H1 (cell line): ENCODE results near the gene NAV2. TPM values are rescaled to one million over a fixed set of nuclear protein-coding genes. Genes with fewer than 3 reads are reported as not detected.
A peak's percentile ranks its signal among the peaks of the same experiment; 100 is the strongest.

Experiments used
- CTCF ChIA-PET: fragments of 300-600 bp; sonication (Branson Sonifier 250); formaldehyde crosslinking; loops from one replicate; lab custom pipeline; 2021; ENCODE audit not compliant: partially characterized antibody; lab: Charles Lee
- POLR2A ChIA-PET: fragments of 300-600 bp; sonication (Branson Sonifier 250); formaldehyde crosslinking; loops from one replicate; lab custom pipeline; 2021; ENCODE audit warnings: inconsistent platforms; ENCODE audit not compliant: partially characterized antibody; lab: Charles Lee
- DNase-seq, 2 experiments: peaks; one replicate each; pipeline versions ENCODE4 v3.0.0 to v3.0.0-alpha.2; 2010 to 2022; ENCODE audit warnings: low spot score in 2 of 2, low read depth in 1 of 2, mixed read lengths in 1 of 2
- FAIRE-seq: peaks from 2 replicates; lab custom pipeline; 2011; peaks lifted over from hg19 to GRCh38; lab: Jason Lieb, UNC
- H2AFZ ChIP-seq: 2 replicates; pipeline ENCODE4 v1.8.1; 2012; ENCODE audit warnings: low read length, inconsistent platforms
- H2AK5ac ChIP-seq: 2 replicates; pipeline ENCODE4 v1.6.1; 2013; ENCODE audit warnings: low read depth, low read length
- H2BK120ac ChIP-seq: replicated peaks from 2 replicates; pipeline ENCODE3; 2013; ENCODE audit warnings: low read depth, low read length, inconsistent platforms
- H2BK12ac ChIP-seq: 2 replicates; pipeline ENCODE4 v1.6.1; 2013; ENCODE audit warnings: low read depth, low read length
- H2BK15ac ChIP-seq: 2 replicates; pipeline ENCODE4 v1.6.1; 2013; ENCODE audit warnings: low read length
- H2BK20ac ChIP-seq: 2 replicates; pipeline ENCODE4 v1.6.1; 2013; ENCODE audit warnings: low read length
- H2BK5ac ChIP-seq: 2 replicates; pipeline ENCODE4 v1.6.1; 2013; ENCODE audit warnings: low read depth, low read length
- H3K14ac ChIP-seq: 2 replicates; pipeline ENCODE4 v1.6.1; 2013; ENCODE audit warnings: inconsistent platforms; ENCODE audit not compliant: insufficient read length
- H3K18ac ChIP-seq: 2 replicates; pipeline ENCODE4 v1.6.1; 2013; ENCODE audit warnings: low read length; ENCODE audit errors: extremely low read depth
- H3K23ac ChIP-seq: 2 replicates; pipeline ENCODE4 v1.6.1; 2013; ENCODE audit warnings: inconsistent platforms; ENCODE audit not compliant: insufficient read length
- H3K23me2 ChIP-seq: 2 replicates; pipeline ENCODE4 v1.6.1; 2013; ENCODE audit warnings: low read depth, low read length
- H3K27ac ChIP-seq: 2 replicates; pipeline ENCODE4 v1.6.1; 2011; ENCODE audit warnings: low read depth, low read length, inconsistent platforms
- H3K27me3 ChIP-seq, 4 experiments: replicated peaks in 1 of 4; 1 replicate in 1 of 4; 2 replicates in 3 of 4; pipeline versions ENCODE4 v1.6.1 to v1.8.1; 2011 to 2013; ENCODE audit warnings: low read length in 3 of 4, mild to moderate bottlenecking in 3 of 4, inconsistent platforms in 2 of 4, mixed read lengths in 2 of 4, moderate library complexity in 1 of 4; ENCODE audit not compliant: control insufficient read depth in 3 of 4, insufficient read depth in 3 of 4; ENCODE audit errors: extremely low read depth in 1 of 4
- H3K36me3 ChIP-seq, 4 experiments: 2 replicates each; pipeline versions ENCODE4 v1.6.1 to v1.8.1; 2011 to 2013; ENCODE audit warnings: mild to moderate bottlenecking in 4 of 4, low read length in 3 of 4, moderate library complexity in 2 of 4, control low read depth in 1 of 4, inconsistent platforms in 1 of 4; ENCODE audit not compliant: insufficient read depth in 4 of 4, control insufficient read depth in 2 of 4
- H3K4ac ChIP-seq: replicated peaks from 2 replicates; pipeline ENCODE3; 2013; ENCODE audit warnings: low read length, low read depth, mixed read lengths, inconsistent platforms; ENCODE audit not compliant: insufficient read length
- H3K4me1 ChIP-seq, 4 experiments: replicated peaks in 1 of 4; 1 replicate in 1 of 4; 2 replicates in 3 of 4; pipeline versions ENCODE4 v1.6.1 to v1.8.1; 2011 to 2013; ENCODE audit warnings: low read length in 3 of 4, inconsistent platforms in 2 of 4, mixed read lengths in 1 of 4; ENCODE audit not compliant: insufficient read depth in 4 of 4, control insufficient read depth in 3 of 4
- H3K4me2 ChIP-seq, 2 experiments: 2 replicates each; pipeline versions ENCODE4 v1.6.1 to v1.8.1; 2011 to 2013; ENCODE audit warnings: low read depth in 2 of 2, low read length in 2 of 2, control low read depth in 1 of 2, inconsistent platforms in 1 of 2, mild to moderate bottlenecking in 1 of 2; ENCODE audit not compliant: insufficient read depth in 1 of 2
- H3K4me3 ChIP-seq, 4 experiments: fragments of 200-600, 300-600 bp in 1 of 4; sonication (generic), shearing (Covaris generic), sonication (Bioruptor Twin) in 1 of 4; 2 replicates each; pipeline versions ENCODE4 v1.5.1 to v1.8.1; 2011 to 2016; ENCODE audit warnings: low read length in 4 of 4, low read depth in 3 of 4, control low read depth in 2 of 4, inconsistent platforms in 2 of 4, mild to moderate bottlenecking in 2 of 4, mixed read lengths in 1 of 4, moderate library complexity in 1 of 4; ENCODE audit not compliant: insufficient read depth in 2 of 4; ENCODE audit errors: extremely low read depth in 1 of 4
- H3K56ac ChIP-seq: replicated peaks from 2 replicates; pipeline ENCODE3; 2013; ENCODE audit warnings: low read depth, mild to moderate bottlenecking, mixed read lengths, low read length, inconsistent platforms; ENCODE audit not compliant: insufficient read length
- H3K79me1 ChIP-seq: 2 replicates; pipeline ENCODE4 v1.6.1; 2013; ENCODE audit warnings: low read depth, low read length, control low read depth
- H3K79me2 ChIP-seq, 2 experiments: 2 replicates each; pipeline versions ENCODE4 v1.6.1 to v1.8.1; 2012 to 2013; ENCODE audit warnings: low read length in 2 of 2, mild to moderate bottlenecking in 2 of 2, inconsistent platforms in 1 of 2; ENCODE audit not compliant: insufficient read depth in 2 of 2, control insufficient read depth in 1 of 2
- H3K9ac ChIP-seq, 4 experiments: replicated peaks in 1 of 4; 1 replicate in 1 of 4; 2 replicates in 3 of 4; pipeline versions ENCODE4 v1.6.1 to v1.8.1; 2011 to 2013; ENCODE audit warnings: low read depth in 3 of 4, low read length in 3 of 4, control low read depth in 2 of 4, mild to moderate bottlenecking in 2 of 4, moderate library complexity in 2 of 4, inconsistent platforms in 1 of 4; ENCODE audit errors: extremely low read depth in 1 of 4
- H3K9me3 ChIP-seq, 2 experiments: 2 replicates each; pipeline versions ENCODE4 v1.6.1 to v1.8.1; 2012 to 2013; ENCODE audit warnings: mild to moderate bottlenecking in 2 of 2, moderate library complexity in 2 of 2, control low read depth in 1 of 2, inconsistent platforms in 1 of 2, low read depth in 1 of 2, low read length in 1 of 2, mixed read lengths in 1 of 2; ENCODE audit not compliant: insufficient read depth in 2 of 2
- H4K20me1 ChIP-seq, 2 experiments: replicated peaks in 1 of 2; 2 replicates each; pipeline versions ENCODE3 to v1.8.1; 2011 to 2013; ENCODE audit warnings: inconsistent platforms in 2 of 2, low read length in 2 of 2, mild to moderate bottlenecking in 1 of 2; ENCODE audit not compliant: insufficient read depth in 2 of 2, control insufficient read depth in 1 of 2
- H4K5ac ChIP-seq: 2 replicates; pipeline ENCODE4 v1.6.1; 2013; ENCODE audit warnings: low read length, low read depth, mixed read lengths, inconsistent platforms; ENCODE audit not compliant: insufficient read length
- H4K8ac ChIP-seq: 2 replicates; pipeline ENCODE4 v1.8.0; 2013; ENCODE audit warnings: mild to moderate bottlenecking, moderate library complexity, low read length, inconsistent platforms; ENCODE audit not compliant: insufficient read depth; ENCODE audit errors: extremely low read depth
- H4K91ac ChIP-seq: replicated peaks from 2 replicates; pipeline ENCODE3; 2013; ENCODE audit warnings: low read length, mixed read lengths, inconsistent platforms; ENCODE audit not compliant: insufficient read length
- BCL11A ChIP-seq, 2 experiments: IDR thresholded peaks; one replicate each; pipeline ENCODE4 v1.6.1; 2011; ENCODE audit warnings: low read depth in 2 of 2, low read length in 2 of 2, mild to moderate bottlenecking in 2 of 2
- CBX5 ChIP-seq: fragments of 300-800, 300-1000 bp; sonication (generic); IDR thresholded peaks from 2 replicates; pipeline ENCODE4 v1.7.1; 2016; ENCODE audit warnings: antibody characterized with exemption, low read length, low read depth
- FOSL1 ChIP-seq: IDR thresholded peaks from 2 replicates; pipeline ENCODE4 v1.6.1; 2011; ENCODE audit warnings: mild to moderate bottlenecking, low read depth, low read length, moderate library complexity; ENCODE audit not compliant: insufficient read depth
- RAD21 ChIP-seq, 2 experiments: IDR thresholded peaks in 1 of 2; conservative IDR thresholded peaks in 1 of 2; 2 replicates each; pipeline ENCODE4 v1.6.1; 2011; ENCODE audit warnings: low read depth in 2 of 2, low read length in 2 of 2, improper control_type of control experiment in 1 of 2, inconsistent platforms in 1 of 2, mild to moderate bottlenecking in 1 of 2, moderate library complexity in 1 of 2
- RBBP5 ChIP-seq: IDR thresholded peaks from 2 replicates; pipeline ENCODE4 v1.7.1; 2012; ENCODE audit warnings: low read depth, mild to moderate bottlenecking, inconsistent platforms, low read length, moderate library complexity, borderline replicate concordance
- YY1 ChIP-seq: IDR thresholded peaks from 2 replicates; pipeline ENCODE4 v1.6.1; 2011; ENCODE audit warnings: low read depth, mild to moderate bottlenecking, low read length
- WGBS, 2 experiments: shearing (Covaris generic) in 1 of 2; methylation state at CpG; one replicate each; pipeline versions ENCODE4 v1.1.6 to v1.1.7; 2013 to 2015; ENCODE audit warnings: low lambda C conversion rate in 2 of 2, mixed read lengths in 2 of 2, inconsistent platforms in 1 of 2, low coverage in 1 of 2, missing lambda C conversion rate in 1 of 2; ENCODE audit not compliant: insufficient replicate concordance in 2 of 2, insufficient coverage in 1 of 2, insufficient read length in 1 of 2; ENCODE audit errors: extremely low coverage in 1 of 2, missing lambda C conversion rate in 1 of 2; 5-methylcytosine and 5-hydroxymethylcytosine counted together
- polyA plus RNA-seq, 7 experiments: library from polyadenylated mRNA; depleted of rRNA in 3 of 7; stranded (reverse) in 5 of 7; unstranded in 2 of 7; fragments of >200 nt in 5 of 7; fragments of 200-250 nt in 2 of 7; gene quantifications; 1 replicate in 5 of 7; 2 replicates in 1 of 7; 4 replicates in 1 of 7; pipeline versions ENCODE4 v1.2.1 to v1.2.3, GENCODE V29; 2011 to 2013; ENCODE audit warnings: missing spikeins in 2 of 7, mixed read lengths in 2 of 7
- total RNA-seq: library from RNA; stranded (reverse); fragmentation: NEBNext Ultra II Directional; extraction: Animal tissue kit (Norgen Biotek cat#: 25700); gene quantifications from 2 replicates; pipeline ENCODE4 v1.2.1, GENCODE V29; 2021
- TF ChIP-seq, protein P1 (sequence below), 3 experiments: IDR thresholded peaks; 1 replicate in 2 of 3; 2 replicates in 1 of 3; pipeline versions ENCODE4 v1.5.1 to v1.6.1; 2011; ENCODE audit warnings: low read length in 3 of 3, mild to moderate bottlenecking in 3 of 3, inconsistent platforms in 2 of 3, low read depth in 1 of 3, moderate library complexity in 1 of 3; ENCODE audit not compliant: insufficient read depth in 1 of 3; ENCODE audit errors: control extremely low read depth in 1 of 3
- TF ChIP-seq, protein P2 (sequence below): IDR thresholded peaks from 2 replicates; pipeline ENCODE4 v1.6.1; 2012; ENCODE audit warnings: low read length, inconsistent platforms

NAV2 gene
- total and polyA plus RNA-seq, 2 of the 8 experiments (the other 6 are each of a cell fraction or from before 2014, with no cell fraction given), result 35.6 to 73.6 TPM

DNA sequence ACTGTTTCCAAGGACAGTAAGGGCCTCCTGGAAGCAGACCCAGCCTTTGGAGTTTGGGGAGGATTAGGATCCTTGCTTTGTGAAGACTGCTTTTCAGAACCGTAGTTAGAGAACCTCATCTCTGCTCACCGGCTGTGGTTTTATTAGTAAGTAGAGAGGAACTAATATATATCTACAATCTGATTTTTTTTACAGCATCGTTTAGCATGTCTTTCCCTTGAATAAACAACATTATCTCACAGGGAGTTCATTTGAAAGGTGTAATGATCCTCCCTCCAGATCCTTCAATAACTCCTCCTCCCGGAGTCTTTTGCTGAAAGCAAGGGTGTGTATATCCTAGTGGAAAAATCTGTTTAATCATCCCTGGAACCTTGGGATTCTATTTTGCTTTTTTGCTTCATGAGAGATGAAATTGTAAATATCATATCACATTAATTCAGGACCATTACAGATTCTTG is 314.9 kb downstream of the NAV2 start:
- Histone ChIP-seq H3K27me3 (no peaks in the 10 kb centered on the region), H3K18ac (no peak overlapping the region), H3K14ac (no peak overlapping the region), H3K9me3 (no peaks in the 10 kb centered on the region), H3K56ac (no peak overlapping the region), H4K91ac (no peak overlapping the region), H4K8ac (no peak overlapping the region), H2BK20ac (no peak overlapping the region), H2AK5ac (no peak overlapping the region), H4K20me1 (peaks cover 5 to 11% of the 10 kb centered on the region in 2 experiments), H3K9ac (no peak overlapping the region), H2AFZ (no peak overlapping the region), H3K4ac (no peak overlapping the region), H2BK12ac (no peak overlapping the region), H2BK120ac (no peak overlapping the region), H4K5ac (no peak overlapping the region), H3K36me3 (no peaks in the 10 kb centered on the region), H3K4me1 (peaks cover 28 to 61% (median 54%) of the 10 kb centered on the region in 4 experiments), H3K4me3 (peak overlapping the region in 1 of 4 experiments; percentile 49; a peak in 4 of 8 replicates), H2BK5ac (peak overlapping the region; percentile 11; the same call in 1 of the 2 replicates), H3K79me1 (peaks cover 3% of the 10 kb centered on the region; the same call in 1 of the 2 replicates), H2BK15ac (no peak overlapping the region), H3K27ac (no peak overlapping the region), H3K23me2 (peaks cover 9% of the 10 kb centered on the region; the same call in 1 of the 2 replicates), H3K4me2 (peak overlapping the region; percentile 46 to 49), H3K79me2 (peaks cover 7 to 73% of the 10 kb centered on the region in 2 experiments; a peak in 3 of 4 replicates), H3K23ac (no peak overlapping the region)
- WGBS, 2 experiments, result 16% methylated on average over 4 of the region's 4 CpGs; no CpG with 5 or more reads in 1 of the 2 experiments
- FAIRE-seq (no peak), DNase-seq (no peak)
- TF ChIP-seq RAD21 (IDR thresholded peaks at IDR 0.05 in 1 of 2, conservative IDR thresholded peaks at IDR 0.05 in 1 of 2; ENCODE audit: low read depth in 2 of 2, low read length in 2 of 2), result no peak
- TF ChIP-seq YY1, result no peak
- TF ChIP-seq, protein P1, sequence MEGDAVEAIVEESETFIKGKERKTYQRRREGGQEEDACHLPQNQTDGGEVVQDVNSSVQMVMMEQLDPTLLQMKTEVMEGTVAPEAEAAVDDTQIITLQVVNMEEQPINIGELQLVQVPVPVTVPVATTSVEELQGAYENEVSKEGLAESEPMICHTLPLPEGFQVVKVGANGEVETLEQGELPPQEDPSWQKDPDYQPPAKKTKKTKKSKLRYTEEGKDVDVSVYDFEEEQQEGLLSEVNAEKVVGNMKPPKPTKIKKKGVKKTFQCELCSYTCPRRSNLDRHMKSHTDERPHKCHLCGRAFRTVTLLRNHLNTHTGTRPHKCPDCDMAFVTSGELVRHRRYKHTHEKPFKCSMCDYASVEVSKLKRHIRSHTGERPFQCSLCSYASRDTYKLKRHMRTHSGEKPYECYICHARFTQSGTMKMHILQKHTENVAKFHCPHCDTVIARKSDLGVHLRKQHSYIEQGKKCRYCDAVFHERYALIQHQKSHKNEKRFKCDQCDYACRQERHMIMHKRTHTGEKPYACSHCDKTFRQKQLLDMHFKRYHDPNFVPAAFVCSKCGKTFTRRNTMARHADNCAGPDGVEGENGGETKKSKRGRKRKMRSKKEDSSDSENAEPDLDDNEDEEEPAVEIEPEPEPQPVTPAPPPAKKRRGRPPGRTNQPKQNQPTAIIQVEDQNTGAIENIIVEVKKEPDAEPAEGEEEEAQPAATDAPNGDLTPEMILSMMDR (IDR thresholded peaks at IDR 0.05; ENCODE audit: control extremely low read depth in 1 of 3, insufficient read depth in 1 of 3, low read depth in 1 of 3, low read length in 3 of 3), result no peak
- TF ChIP-seq BCL11A (IDR thresholded peaks at IDR 0.05; ENCODE audit: low read depth in 2 of 2, low read length in 2 of 2), result no peak
- TF ChIP-seq, protein P2, sequence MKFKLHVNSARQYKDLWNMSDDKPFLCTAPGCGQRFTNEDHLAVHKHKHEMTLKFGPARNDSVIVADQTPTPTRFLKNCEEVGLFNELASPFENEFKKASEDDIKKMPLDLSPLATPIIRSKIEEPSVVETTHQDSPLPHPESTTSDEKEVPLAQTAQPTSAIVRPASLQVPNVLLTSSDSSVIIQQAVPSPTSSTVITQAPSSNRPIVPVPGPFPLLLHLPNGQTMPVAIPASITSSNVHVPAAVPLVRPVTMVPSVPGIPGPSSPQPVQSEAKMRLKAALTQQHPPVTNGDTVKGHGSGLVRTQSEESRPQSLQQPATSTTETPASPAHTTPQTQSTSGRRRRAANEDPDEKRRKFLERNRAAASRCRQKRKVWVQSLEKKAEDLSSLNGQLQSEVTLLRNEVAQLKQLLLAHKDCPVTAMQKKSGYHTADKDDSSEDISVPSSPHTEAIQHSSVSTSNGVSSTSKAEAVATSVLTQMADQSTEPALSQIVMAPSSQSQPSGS, result no peak
- TF ChIP-seq RBBP5, result no peak
- TF ChIP-seq CBX5, result no peak
- TF ChIP-seq FOSL1, result no peak
- ChIA-PET POLR2A (interaction anchor here (0.7 to 1.7 kb wide), 5 partner anchors 15 to 120 kb away, joined by 3 to 5 read pairs (median 4); no protein-coding TSS in a partner anchor), CTCF (interaction anchor here (0.9 to 9.3 kb wide), 5 partner anchors 19 to 77 kb away, joined by 3 to 99 read pairs (median 4); no protein-coding TSS in a partner anchor)
